Measurements from ENCODE around the gene CACNG7.
"Not testable (repeated sequence)": the region's sequence is repeated elsewhere in the genome, so short reads cannot be mapped to it uniquely, and the experiment has no call there.

CACNG7 gene

DNA sequence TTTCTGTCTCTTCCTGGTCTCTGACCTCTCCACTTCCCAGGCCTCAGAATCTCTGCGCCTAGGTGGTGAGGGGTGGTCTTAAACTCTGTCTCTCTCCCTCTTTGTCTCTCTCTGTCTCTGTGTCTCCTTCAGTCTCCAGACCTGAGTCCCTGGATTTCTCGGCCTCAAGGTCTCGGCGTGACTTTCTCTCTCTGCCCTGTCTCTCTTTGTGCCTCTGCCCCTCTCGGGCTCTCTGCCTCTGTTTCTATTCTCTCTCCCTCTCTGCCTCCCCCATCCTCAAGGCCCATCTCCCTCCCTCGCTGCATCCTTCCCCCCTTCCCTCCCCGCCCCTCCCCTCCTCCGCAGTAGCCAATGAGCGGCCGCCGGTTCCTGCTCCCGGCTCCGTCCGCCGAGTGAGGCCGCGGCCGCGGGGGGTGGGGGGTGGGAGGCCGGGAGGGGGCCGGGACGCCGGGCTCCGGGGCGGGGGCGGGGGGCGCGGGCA lies at the start of gene CACNG7:
CACNG7 (plus strand) TSS at position 344 of the 481 bp plus-strand sequence. CDS start 3,554 bp downstream, outside the sequence.
- no peak for DNase-seq

DNA sequence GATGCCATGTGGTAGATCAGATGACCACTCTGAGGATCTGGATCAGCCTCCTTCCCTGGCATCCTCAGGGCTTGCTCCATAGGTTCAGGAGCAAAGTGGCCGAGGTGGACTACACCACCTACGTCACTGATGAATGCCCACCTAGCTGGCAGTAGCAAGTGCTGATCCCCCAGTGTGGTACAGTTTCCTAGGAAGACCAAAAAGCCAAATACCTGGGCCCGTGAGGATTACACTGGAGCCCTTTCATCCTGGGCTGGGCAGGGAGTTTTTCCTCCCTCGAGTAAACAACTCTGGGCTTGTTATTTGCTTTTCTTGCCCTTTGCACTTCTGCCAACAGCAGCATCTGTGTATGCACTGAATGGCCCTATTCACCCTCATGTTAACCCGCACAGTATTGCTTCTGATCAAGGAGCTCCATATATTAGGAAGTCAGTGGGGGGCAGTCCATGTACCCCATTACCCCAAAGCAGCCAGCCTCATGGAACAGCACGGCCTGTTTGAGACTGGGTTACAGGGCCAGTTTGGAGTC lies 44.7 kb upstream of the CACNG7 start:
- no peak for DNase-seq

GRCh38 chr19:53865523-53865917 lies 43.6 kb upstream of the CACNG7 start:
- no peak for DNase-seq

DNA sequence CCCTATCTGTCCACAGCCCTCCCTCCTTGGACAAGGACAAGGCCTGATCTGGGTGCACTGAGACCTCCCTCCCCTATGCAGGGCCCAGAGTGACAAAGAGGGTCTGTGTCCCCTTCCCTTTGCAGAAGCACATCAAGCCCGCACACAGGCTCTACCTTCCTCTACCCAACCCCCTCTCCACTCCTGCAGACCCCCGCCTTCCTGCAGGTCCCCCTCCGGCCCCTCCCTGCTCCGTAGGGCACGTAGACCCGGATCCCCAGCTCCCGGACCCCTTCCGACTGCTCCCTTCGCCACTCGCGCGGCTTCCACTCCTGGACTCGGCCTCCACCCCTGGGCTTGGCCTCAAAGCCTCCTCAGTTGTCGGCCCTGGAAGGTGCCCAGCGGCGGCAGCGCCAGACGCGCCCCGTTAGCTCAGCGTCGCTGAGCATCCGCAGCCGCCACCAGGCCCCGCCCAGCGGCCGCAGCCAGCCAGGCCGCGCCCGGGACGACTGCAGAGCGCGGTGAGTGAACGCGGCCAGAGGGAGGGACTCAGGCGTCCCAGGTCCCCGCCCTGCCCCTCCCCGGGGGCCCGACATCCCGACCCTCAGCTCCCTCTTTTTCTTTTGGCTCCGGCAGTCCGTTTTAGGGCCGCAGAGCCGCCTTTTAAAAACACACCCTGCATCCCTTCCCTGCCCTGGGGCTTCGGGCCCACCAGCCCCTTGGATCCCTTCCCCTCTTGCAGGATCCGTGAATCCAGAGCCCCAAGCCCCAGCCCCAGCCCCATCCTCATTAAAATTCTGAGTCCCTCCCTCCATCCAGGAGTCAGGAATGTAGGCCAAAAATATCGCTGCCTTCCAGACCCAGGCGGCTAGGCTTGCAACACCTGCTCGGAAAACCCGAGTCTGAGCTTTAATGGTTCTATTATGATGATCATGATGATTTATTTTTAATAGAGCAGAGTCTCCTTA lies 42.9 kb upstream of the CACNG7 start:
- DNase-seq: no peak

GRCh38 chr19:53866865-53867224 lies 42.2 kb upstream of the CACNG7 start:
- DNase-seq: no peak

- DNase-seq: no peak
Observed at GRCh38 chr19:53867225-53868090, 41.6 kb upstream of the CACNG7 start, which contains the start of gene MYADM. Gene MYADM, plus strand, starts transcription at chr19:53867883. Its CDS starts 5,647 bp downstream, at chr19:53873530.

DNA sequence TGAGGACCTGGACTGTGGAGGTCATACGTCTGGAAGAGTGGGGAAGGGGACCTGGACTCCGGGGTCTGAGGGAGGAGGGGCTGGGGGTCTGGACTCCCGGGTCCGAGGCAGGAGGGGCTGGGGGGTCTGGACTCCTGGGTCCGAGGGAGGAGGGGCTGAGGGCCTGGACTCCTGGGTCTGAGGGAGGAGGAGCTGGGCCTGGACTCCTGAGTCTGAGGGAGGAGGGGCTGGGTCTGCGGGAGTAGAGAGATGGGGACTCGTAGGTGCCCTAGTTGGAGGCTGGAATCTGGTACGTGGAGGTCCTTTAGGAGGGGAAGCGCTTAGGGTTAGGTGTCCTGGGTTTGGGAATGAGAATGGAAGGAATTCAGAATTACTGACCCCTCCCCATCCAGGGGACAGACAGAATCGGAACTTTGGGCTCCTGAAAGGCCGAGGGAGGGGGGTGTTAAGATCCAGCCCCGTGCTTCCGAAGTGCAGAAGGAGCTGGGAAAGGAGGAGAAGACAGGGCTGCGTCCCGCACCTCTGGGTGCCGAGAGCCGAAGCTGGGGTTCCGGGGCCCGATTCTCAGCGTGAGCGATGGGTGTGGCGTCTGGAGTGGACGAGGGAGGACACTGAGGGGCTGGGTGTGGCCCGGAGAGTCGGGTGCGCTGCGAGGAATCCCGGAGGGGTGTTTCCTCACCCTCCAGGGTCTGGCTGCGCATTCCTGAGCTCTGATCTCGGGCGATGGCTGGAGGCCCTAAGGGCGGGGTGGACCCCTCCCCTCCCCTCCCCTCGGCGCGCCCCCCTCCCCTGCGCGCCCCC lies 40.8 kb upstream of the CACNG7 start:
- no peak for DNase-seq

DNA sequence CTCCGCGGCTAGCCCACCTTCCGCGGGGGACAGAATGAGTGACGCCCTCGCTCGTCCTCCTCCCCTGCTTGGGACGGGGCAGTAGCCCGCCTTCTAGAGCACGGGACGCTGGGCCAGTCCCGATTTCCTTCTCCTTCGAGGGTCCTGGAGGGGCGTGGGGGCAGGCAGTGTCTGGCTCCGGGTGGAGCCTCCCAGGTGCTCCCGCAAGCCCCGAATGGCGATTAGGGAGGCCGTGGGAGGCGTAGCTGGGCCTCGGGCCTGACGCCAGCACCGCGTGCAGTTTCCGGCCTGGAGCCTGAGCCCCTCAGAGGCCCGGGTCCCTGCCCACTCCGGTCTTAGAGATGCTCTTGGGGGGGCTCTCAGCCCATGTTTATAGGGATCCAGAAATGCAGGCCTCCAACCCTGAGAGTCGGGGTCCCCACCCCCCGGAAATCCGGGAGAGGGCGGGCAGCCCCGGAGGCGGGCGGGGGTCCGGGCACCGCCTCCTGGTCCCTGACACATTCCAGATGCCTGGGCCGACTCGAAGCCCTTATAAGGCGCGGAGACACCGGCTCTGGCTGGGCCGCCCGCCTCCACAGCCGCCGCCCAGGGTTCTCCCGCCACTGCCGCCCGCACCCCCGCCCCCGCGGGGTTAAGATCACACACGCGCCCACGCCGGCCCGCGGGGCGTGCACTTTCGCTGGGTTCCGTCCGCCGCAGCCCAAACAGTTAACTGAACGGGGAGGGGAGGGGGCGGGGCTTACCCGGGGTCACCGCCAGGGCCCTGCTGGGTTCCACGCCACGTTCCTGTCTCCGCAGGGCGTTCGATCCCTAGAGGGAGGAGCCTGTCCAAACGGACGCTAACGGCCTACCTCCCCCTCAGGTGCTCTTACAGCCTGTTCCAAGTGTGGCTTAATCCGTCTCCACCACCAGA lies 39.9 kb upstream of the CACNG7 start:
- no peak for DNase-seq

- DNase-seq: not testable (repeated sequence)
Observed at GRCh38 chr19:53869805-53870484, 39.1 kb upstream of the CACNG7 start.

DNA sequence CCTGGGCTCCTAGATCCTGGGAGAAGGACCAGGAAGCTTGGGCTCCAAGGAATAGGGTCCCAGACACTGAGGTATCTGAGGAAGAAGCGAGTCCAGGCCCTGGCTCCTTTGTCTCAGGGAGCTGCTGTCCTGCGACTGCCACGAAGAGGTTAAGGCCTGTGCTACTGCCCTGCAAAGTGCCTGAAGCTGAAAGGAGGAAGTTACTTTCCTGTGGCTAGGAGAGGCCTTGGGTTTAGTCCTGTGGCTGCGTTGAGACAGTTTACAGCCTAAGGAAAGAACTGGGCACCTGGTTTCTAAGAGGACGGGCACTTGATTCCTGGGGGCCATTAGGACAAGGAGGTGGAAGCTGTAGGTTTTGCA lies 38.6 kb upstream of the CACNG7 start:
- DNase-seq: no peak

DNA sequence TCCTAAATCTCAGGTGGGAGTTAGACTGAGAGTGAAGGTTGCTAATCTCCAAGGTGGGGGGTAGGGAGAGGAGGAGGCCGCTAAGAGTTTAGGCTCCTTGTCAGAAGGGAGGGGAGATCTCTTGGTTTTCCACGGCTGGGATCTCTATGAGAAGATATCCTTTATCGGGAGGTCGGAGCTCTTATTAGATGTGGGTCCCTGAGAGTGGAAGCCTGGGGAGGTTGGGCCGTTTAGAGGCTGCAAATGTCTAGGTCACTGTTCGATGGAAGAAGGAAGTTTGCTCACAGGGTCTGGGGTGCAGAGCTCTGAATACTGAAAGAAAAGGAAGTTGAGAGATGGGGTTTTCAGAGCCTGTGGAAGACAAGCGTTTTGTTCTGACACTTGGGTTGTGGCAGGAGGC lies 37.6 kb upstream of the CACNG7 start:
- no peak for DNase-seq

DNA sequence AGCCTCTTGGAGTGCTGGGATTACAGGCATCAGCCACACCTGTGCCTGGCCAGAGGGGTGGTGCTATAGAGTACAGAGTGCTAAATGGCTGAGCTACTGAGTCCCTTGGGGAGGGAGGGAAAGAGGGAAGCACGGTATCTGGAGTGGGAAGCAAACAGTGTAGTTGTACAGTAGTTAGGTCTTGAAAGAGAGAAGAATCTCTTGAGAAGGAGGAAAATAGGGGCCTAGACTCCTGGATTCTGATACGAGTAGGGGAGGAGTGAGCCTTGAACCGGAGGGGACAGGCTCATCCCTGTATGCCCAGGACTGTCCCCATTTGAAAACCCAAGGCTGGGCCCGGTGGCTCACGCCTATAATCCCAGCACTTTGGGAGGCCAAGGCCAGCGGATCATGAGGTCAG lies 36.3 kb upstream of the CACNG7 start:
- DNase-seq: no peak

- DNase-seq: no peak
Observed at GRCh38 chr19:53873773-53874605, 35.1 kb upstream of the CACNG7 start.

DNA sequence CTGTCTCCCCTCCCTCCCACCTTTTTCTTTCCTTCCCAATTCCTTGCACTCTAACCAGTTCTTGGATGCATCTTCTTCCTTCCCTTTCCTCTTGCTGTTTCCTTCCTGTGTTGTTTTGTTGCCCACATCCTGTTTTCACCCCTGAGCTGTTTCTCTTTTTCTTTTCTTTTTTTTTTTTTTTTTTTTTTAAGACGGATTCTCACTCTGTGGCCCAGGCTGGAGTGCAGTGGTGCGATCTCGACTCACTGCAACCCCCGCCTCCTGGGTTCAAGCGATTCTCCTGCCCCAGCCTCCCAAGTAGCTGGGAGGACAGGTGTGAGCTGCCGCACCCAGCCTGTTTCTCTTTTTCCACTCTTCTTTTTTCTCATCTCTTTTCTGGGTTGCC lies 34.5 kb upstream of the CACNG7 start:
- no peak for DNase-seq

- no peak for DNase-seq
Observed at GRCh38 chr19:53875602-53876325, 33.3 kb upstream of the CACNG7 start.

DNA sequence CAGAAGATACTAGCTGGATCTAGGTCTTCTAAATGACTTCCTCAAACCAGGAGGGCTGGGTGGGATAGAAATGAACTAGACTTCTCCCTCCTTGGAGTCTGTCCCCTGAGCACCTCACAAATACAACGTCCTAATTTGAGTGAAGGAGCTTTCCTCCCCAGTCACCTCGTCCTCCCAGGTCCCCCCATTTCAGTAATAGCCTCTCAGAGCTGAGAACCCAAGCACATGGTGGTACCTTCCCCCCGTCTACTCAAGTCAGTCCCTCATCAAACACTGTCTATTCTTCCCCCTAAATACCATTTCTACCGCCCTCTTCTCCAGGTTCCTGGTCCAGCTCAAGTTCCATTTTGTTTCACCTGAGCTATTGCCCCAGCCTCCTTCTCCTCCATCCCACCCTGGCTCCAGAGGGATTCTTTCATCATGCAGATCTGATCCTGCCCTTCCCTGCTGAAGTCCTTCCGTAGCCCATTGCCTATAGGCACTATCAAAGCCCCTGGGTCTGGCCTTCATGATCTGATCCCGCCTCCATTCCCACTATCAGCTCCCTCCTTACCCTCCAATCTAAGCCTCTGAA lies 32.3 kb upstream of the CACNG7 start:
- DNase-seq: no peak

DNA sequence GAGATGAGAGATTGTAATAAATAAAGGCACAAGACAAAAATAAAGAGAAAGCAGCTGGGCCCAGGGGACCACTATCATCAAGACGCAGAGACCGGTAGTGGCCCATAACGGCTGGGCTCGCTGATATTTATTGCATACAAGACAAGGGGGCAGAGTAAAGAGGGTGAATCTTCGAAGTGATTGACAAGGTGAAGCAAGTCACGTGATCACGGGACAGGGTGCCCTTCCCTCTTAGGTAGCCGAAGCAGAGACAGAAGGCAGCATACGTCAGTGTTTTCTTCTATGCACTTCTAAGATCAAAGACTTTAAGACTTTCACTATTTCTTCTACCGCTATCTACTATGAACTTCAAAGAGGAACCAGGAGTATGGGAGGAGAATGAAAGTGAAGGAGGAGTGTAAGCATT lies 31.7 kb upstream of the CACNG7 start:
- DNase-seq: no peak

DNA sequence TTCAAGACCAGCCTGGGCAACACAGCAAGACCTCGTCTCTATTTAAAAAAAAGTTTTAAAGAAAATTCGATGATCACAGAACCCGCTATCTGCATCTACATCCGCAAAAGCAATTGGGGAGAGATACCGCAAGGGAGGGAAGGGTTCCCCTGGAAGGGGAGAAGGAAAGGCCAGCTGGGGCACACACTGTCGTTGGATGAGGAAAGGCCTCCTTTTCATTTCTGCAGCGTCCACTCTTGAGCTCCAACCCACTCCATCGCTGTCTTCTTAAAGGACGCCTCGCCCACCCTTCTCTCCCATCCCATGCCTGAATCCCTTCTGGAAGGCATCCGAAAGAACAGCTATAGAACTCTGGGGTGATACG lies 30.3 kb upstream of the CACNG7 start:
- no peak for DNase-seq
